HEK293 (cell line): ENCODE measurements around the gene CABP1.
A peak's percentile ranks its signal among the peaks of the same experiment; 100 is the strongest.

Experiments
- CTCF ChIA-PET: fragments of 350-600 bp; formaldehyde crosslinking; extraction: SDS; loops from one replicate; lab custom pipeline; 2021; ENCODE audit warnings: antibody characterized with exemption; lab: Yijun Ruan, JAX
- POLR2A ChIA-PET: fragments of 300-600 bp; formaldehyde crosslinking; extraction: SDS; loops from one replicate; lab custom pipeline; 2020; ENCODE audit warnings: antibody characterized with exemption, inconsistent platforms; lab: Yijun Ruan, JAX
- H3K27ac ChIP-seq: fragments of 200-500 bp; sonication (Bioruptor generic); 2 replicates; pipeline ENCODE4 v1.5.1; 2014; ENCODE audit warnings: low read depth, low read length, control low read depth, inconsistent platforms; ENCODE audit errors: extremely low read depth
- H3K36me3 ChIP-seq, 2 experiments: fragments of 200-500 bp in 1 of 2; sonication (Bioruptor generic) in 1 of 2; 1 replicate in 1 of 2; 2 replicates in 1 of 2; pipeline ENCODE4 v1.5.1; 2014 to 2017; ENCODE audit warnings: inconsistent platforms in 2 of 2, low read length in 2 of 2; ENCODE audit not compliant: control insufficient read depth in 2 of 2, insufficient read depth in 1 of 2
- H3K4me1 ChIP-seq: fragments of 200-500 bp; sonication (Bioruptor generic); 2 replicates; pipeline ENCODE4 v1.5.1; 2014; ENCODE audit warnings: mild to moderate bottlenecking, low read length, inconsistent platforms; ENCODE audit not compliant: control insufficient read depth, insufficient read depth
- H3K4me3 ChIP-seq: 2 replicates; pipeline ENCODE4 v1.5.1; 2011; ENCODE audit warnings: low read depth, mild to moderate bottlenecking, control low read depth, low read length, moderate library complexity
- H3K9me3 ChIP-seq: fragments of 200-500 bp; sonication (Bioruptor generic); 2 replicates; pipeline ENCODE4 v1.5.1; 2014; ENCODE audit warnings: low read depth, low read length, inconsistent platforms; ENCODE audit not compliant: control insufficient read depth, insufficient read depth
- GLIS1 ChIP-seq: fragments of 450-650 bp; formaldehyde crosslinking; IDR thresholded peaks from 2 replicates; pipeline ENCODE4 v1.5.1; 2016; ENCODE audit warnings: missing biosample characterization, missing genetic modification characterization
- HOXA7 ChIP-seq: sonication (generic); formaldehyde crosslinking; IDR thresholded peaks from 2 replicates; pipeline ENCODE4 v1.8.1; 2022; ENCODE audit warnings: missing genetic modification reagents, borderline replicate concordance
- KLF8 ChIP-seq: fragments of 450-650 bp; formaldehyde crosslinking; IDR thresholded peaks from 2 replicates; pipeline ENCODE4 v1.5.1; 2016; ENCODE audit warnings: missing biosample characterization, missing genetic modification characterization
- PRDM6 ChIP-seq: fragments of 450-650 bp; formaldehyde crosslinking; IDR thresholded peaks from 2 replicates; pipeline ENCODE4 v1.5.1; 2017; ENCODE audit warnings: missing biosample characterization, missing genetic modification characterization
- ZBTB17 ChIP-seq: fragments of 450-650 bp; formaldehyde crosslinking; IDR thresholded peaks from 2 replicates; pipeline ENCODE4 v1.5.1; 2016; ENCODE audit warnings: missing biosample characterization, missing genetic modification characterization
- ZBTB21 ChIP-seq: fragments of 450-650 bp; formaldehyde crosslinking; IDR thresholded peaks from 2 replicates; pipeline ENCODE4 v1.5.1; 2017; ENCODE audit warnings: missing biosample characterization, missing genetic modification characterization
- ZFP37 ChIP-seq: fragments of 450-650 bp; formaldehyde crosslinking; IDR thresholded peaks from 2 replicates; pipeline ENCODE4 v1.5.1; 2016; ENCODE audit warnings: missing biosample characterization, missing genetic modification characterization
- ZFP69B ChIP-seq: fragments of 450-650 bp; formaldehyde crosslinking; IDR thresholded peaks from 2 replicates; pipeline ENCODE4 v1.5.1; 2016; ENCODE audit warnings: missing biosample characterization, missing genetic modification characterization
- ZIC2 ChIP-seq: fragments of 450-650 bp; formaldehyde crosslinking; IDR thresholded peaks from 2 replicates; pipeline ENCODE4 v1.5.1; 2016; ENCODE audit warnings: missing biosample characterization, missing genetic modification characterization
- ZNF121 ChIP-seq: fragments of 450-650 bp; formaldehyde crosslinking; IDR thresholded peaks from 2 replicates; pipeline ENCODE4 v1.5.1; 2016; ENCODE audit warnings: missing biosample characterization, missing genetic modification characterization
- ZNF146 ChIP-seq: fragments of 450-650 bp; formaldehyde crosslinking; IDR thresholded peaks from 2 replicates; pipeline ENCODE4 v1.5.1; 2016; ENCODE audit warnings: missing biosample characterization, missing genetic modification characterization
- ZNF157 ChIP-seq: fragments of 450-650 bp; formaldehyde crosslinking; IDR thresholded peaks from 2 replicates; pipeline ENCODE4 v1.5.1; 2016; ENCODE audit warnings: missing biosample characterization, missing genetic modification characterization
- ZNF16 ChIP-seq: fragments of 450-650 bp; formaldehyde crosslinking; IDR thresholded peaks from 2 replicates; pipeline ENCODE4 v1.5.1; 2016; ENCODE audit warnings: low read depth, missing biosample characterization, missing genetic modification characterization
- ZNF302 ChIP-seq: fragments of 450-650 bp; formaldehyde crosslinking; IDR thresholded peaks from 2 replicates; pipeline ENCODE4 v1.5.1; 2016; ENCODE audit warnings: missing biosample characterization, missing genetic modification characterization, low read depth
- ZNF350 ChIP-seq: fragments of 450-650 bp; formaldehyde crosslinking; IDR thresholded peaks from 2 replicates; pipeline ENCODE4 v1.5.0; 2017; ENCODE audit warnings: missing biosample characterization, mild to moderate bottlenecking, missing genetic modification characterization
- ZNF391 ChIP-seq: fragments of 450-650 bp; formaldehyde crosslinking; IDR thresholded peaks from 2 replicates; pipeline ENCODE4 v1.5.1; 2016; ENCODE audit warnings: low read depth, missing biosample characterization, missing genetic modification characterization, borderline replicate concordance
- ZNF394 ChIP-seq: fragments of 450-650 bp; formaldehyde crosslinking; IDR thresholded peaks from 2 replicates; pipeline ENCODE4 v1.5.1; 2016; ENCODE audit warnings: missing biosample characterization, missing genetic modification characterization, mild to moderate bottlenecking, moderate library complexity, borderline replicate concordance
- ZNF426 ChIP-seq: fragments of 450-650 bp; formaldehyde crosslinking; IDR thresholded peaks from 2 replicates; pipeline ENCODE4 v1.5.1; 2017; ENCODE audit warnings: missing biosample characterization, missing genetic modification characterization, mild to moderate bottlenecking, inconsistent platforms, moderate library complexity
- ZNF501 ChIP-seq: fragments of 450-650 bp; formaldehyde crosslinking; IDR thresholded peaks from 2 replicates; pipeline ENCODE4 v1.5.1; 2016; ENCODE audit warnings: missing biosample characterization, missing genetic modification characterization
- ZNF529 ChIP-seq: fragments of 450-650 bp; formaldehyde crosslinking; IDR thresholded peaks from 2 replicates; pipeline ENCODE4 v1.5.1; 2017; ENCODE audit warnings: missing genetic modification characterization, missing biosample characterization; ENCODE audit not compliant: insufficient replicate concordance
- ZNF571 ChIP-seq: fragments of 450-650 bp; formaldehyde crosslinking; IDR thresholded peaks from 2 replicates; pipeline ENCODE4 v1.5.0; 2017; ENCODE audit warnings: missing biosample characterization, missing genetic modification characterization
- ZNF596 ChIP-seq: fragments of 450-650 bp; IDR thresholded peaks from 2 replicates; pipeline ENCODE4 v1.5.0; 2018; ENCODE audit warnings: missing biosample characterization, mild to moderate bottlenecking, missing genetic modification characterization, moderate library complexity
- ZNF623 ChIP-seq: fragments of 450-650 bp; formaldehyde crosslinking; IDR thresholded peaks from 2 replicates; pipeline ENCODE4 v1.5.1; 2016; ENCODE audit warnings: missing biosample characterization, missing genetic modification characterization
- ZNF624 ChIP-seq: fragments of 450-650 bp; formaldehyde crosslinking; IDR thresholded peaks from 2 replicates; pipeline ENCODE4 v1.5.1; 2017; ENCODE audit warnings: missing biosample characterization, missing genetic modification characterization
- ZNF639 ChIP-seq: fragments of 450-650 bp; formaldehyde crosslinking; IDR thresholded peaks from 2 replicates; pipeline ENCODE4 v1.5.1; 2016; ENCODE audit warnings: missing biosample characterization, missing genetic modification characterization
- ZNF654 ChIP-seq: fragments of 450-650 bp; formaldehyde crosslinking; IDR thresholded peaks from 2 replicates; pipeline ENCODE4 v1.5.1; 2016; ENCODE audit warnings: low read depth, missing biosample characterization, missing genetic modification characterization
- ZNF660 ChIP-seq: fragments of 450-650 bp; IDR thresholded peaks from 2 replicates; pipeline ENCODE4 v1.5.1; 2018; ENCODE audit warnings: missing biosample characterization, mild to moderate bottlenecking, missing genetic modification characterization
- ZNF692 ChIP-seq: fragments of 450-650 bp; formaldehyde crosslinking; IDR thresholded peaks from 2 replicates; pipeline ENCODE4 v1.5.1; 2016; ENCODE audit warnings: missing biosample characterization, missing genetic modification characterization
- ZNF768 ChIP-seq: fragments of 450-650 bp; formaldehyde crosslinking; IDR thresholded peaks from 2 replicates; pipeline ENCODE4 v1.5.1; 2018; ENCODE audit warnings: missing biosample characterization, mild to moderate bottlenecking, missing genetic modification characterization
- ZXDB ChIP-seq: fragments of 450-650 bp; formaldehyde crosslinking; IDR thresholded peaks from 2 replicates; pipeline ENCODE4 v1.5.1; 2016; ENCODE audit warnings: missing biosample characterization, missing genetic modification characterization

CABP1 gene

GRCh38 chr12:120711411-120711810, 71.0 kb downstream of the CABP1 start (continued):
- TF ChIP-seq ZNF529 (tag by site-specific recombination) (no peak), ZNF501 (no peak), ZFP37 (tag by site-specific recombination) (0 out of 2 replicates have a peak, but pooled peaks have one; percentile 9), ZNF426 (tag by site-specific recombination) (no peak), ZNF394 (no peak), ZNF121 (no peak), ZNF596 (tag by site-specific recombination) (no peak), HOXA7 (CRISPR knock-in tag) (no peak), PRDM6 (tag by site-specific recombination) (no peak), ZBTB17 (tag by site-specific recombination) (peak; percentile 99)

DNA sequence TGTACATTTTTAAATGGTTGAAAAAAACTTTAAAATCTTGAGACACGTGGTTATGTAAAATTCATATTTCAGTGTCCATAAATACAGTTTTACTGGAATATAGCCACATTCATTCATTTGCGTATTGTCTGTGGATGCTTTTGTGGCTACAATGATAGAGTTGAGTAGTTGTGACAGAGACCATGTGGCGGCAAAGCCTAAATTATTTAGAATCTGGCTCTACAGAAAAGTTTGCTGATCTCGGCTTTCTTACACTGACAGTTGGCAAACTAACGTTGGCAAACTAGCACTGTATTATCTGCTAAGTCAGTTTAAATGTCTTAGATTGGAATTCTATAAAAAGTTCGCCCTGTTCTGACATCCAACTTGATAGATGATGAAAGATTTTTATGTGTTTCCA, 72.2 kb downstream of the CABP1 start:
- H3K27ac ChIP-seq, result no peak overlapping the region
- POLR2A ChIA-PET, result interaction anchor here (1.6 kb wide), 1 partner anchor 26 kb away, joined by 4 read pairs; the partner anchor contains the start of gene MLEC
- no peaks in the 10 kb centered on the region for H3K9me3 ChIP-seq
- H3K4me1 ChIP-seq, result peaks cover 3% of the 10 kb centered on the region; the same call in 1 of the 2 replicates
- TF ChIP-seq ZNF302 (no peak), ZNF16 (tag by site-specific recombination) (no peak), ZIC2 (no peak), KLF8 (tag by site-specific recombination) (no peak), ZNF624 (tag by site-specific recombination) (no peak), ZNF623 (no peak), ZNF639 (tag by site-specific recombination) (no peak), ZBTB21 (tag by site-specific recombination) (no peak), ZNF146 (tag by site-specific recombination) (no peak), ZNF768 (tag by site-specific recombination) (no peak), ZNF571 (tag by site-specific recombination) (no peak), ZFP69B (tag by site-specific recombination) (no peak)
- TF ChIP-seq, all 188 proteins: peak for 0
- Histone ChIP-seq H3K4me3 (no peak overlapping the region), H3K36me3 (peaks cover 28 to 55% of the 10 kb centered on the region in 2 experiments)
- CTCF ChIA-PET, result interaction anchor here (2.0 to 6.2 kb wide), 2 partner anchors 65 to 130 kb away, joined by 15 to 42 read pairs; partner anchors contain the start of gene POP5

GRCh38 chr12:120713861-120714482, 73.5 kb downstream of the CABP1 start:
- Histone ChIP-seq H3K36me3 (peaks cover 41 to 67% of the 10 kb centered on the region in 2 experiments), H3K9me3 (no peaks in the 10 kb centered on the region), H3K27ac (no peak overlapping the region), H3K4me3 (no peak overlapping the region), H3K4me1 (peaks cover 3% of the 10 kb centered on the region; the same call in 1 of the 2 replicates)
- CTCF ChIA-PET, result interaction anchor here (0.6 to 1.7 kb wide), 7 partner anchors 11 to 257 kb away, joined by 3 to 9 read pairs (median 4); partner anchors contain the start of gene ACADS
- POLR2A ChIA-PET, result no interaction called here
- TF ChIP-seq ZNF157 (tag by site-specific recombination), result no peak
- no peak for TF ChIP-seq ZXDB
- peak; percentile 60 for TF ChIP-seq ZNF654 (tag by site-specific recombination)
- TF ChIP-seq ZNF660 (tag by site-specific recombination), result peak; percentile 74
- TF ChIP-seq ZNF350, result no peak
- TF ChIP-seq ZNF692 (tag by site-specific recombination), result 0 out of 2 replicates have a peak, but pooled peaks have one; percentile 14
- TF ChIP-seq ZNF391 (tag by site-specific recombination), result no peak
- no peak for TF ChIP-seq GLIS1 (tag by site-specific recombination)
